NT2/D1 (cell line): ENCODE measurements around the gene GRIA4.
"Not testable (repeated sequence)": the region's sequence is repeated elsewhere in the genome, so short reads cannot be mapped to it uniquely, and the experiment has no call there.

ENCODE experiments used
- SUZ12 ChIP-seq: IDR thresholded peaks from 2 replicates; pipeline ENCODE4 v1.6.1; 2011; ENCODE audit not compliant: insufficient read length, insufficient read depth; ENCODE audit errors: extremely low read depth
- YY1 ChIP-seq: IDR thresholded peaks from 2 replicates; pipeline ENCODE4 v1.6.1; 2011; ENCODE audit not compliant: insufficient read length, insufficient read depth
- ZNF274 ChIP-seq: IDR thresholded peaks from 2 replicates; pipeline ENCODE4 v1.6.1; 2011; ENCODE audit warnings: mild to moderate bottlenecking, low read depth, low read length

GRCh38 chr11:105773452-105773851 lies 163.6 kb downstream of the GRIA4 start:
- TF ChIP-seq YY1, ZNF274, SUZ12: not testable (repeated sequence)
